Natural killer cell (primary cell): ENCODE measurements around the gene HM13. TPM values are rescaled to one million over a fixed set of nuclear protein-coding genes. Genes with fewer than 3 reads are reported as not detected.

Experiments
- ATAC-seq, 3 donors: fragments of 150-1000 bp in 2 of 3; fragments of 200-7000 bp in 1 of 3; cut with Tn5 transposase; 1 replicate in 1 of 3; 2 replicates in 2 of 3; pipeline ENCODE4 v1.10.0; 2021; ENCODE audit warnings: mild to moderate bottlenecking in 2 of 3, moderate library complexity in 2 of 3
- DNase-seq, 2 donors: peaks; one replicate each; pipeline versions ENCODE4 v3.0.0 to v3.0.0-alpha.2; 2013 to 2021; ENCODE audit warnings: mixed read lengths in 1 of 2
- H3K27ac ChIP-seq: one replicate; pipeline ENCODE4 v1.5.1; 2013; ENCODE audit warnings: mild to moderate bottlenecking, low read length
- H3K27me3 ChIP-seq: one replicate; pipeline ENCODE4 v1.6.1; 2013; ENCODE audit warnings: low read length; ENCODE audit not compliant: control insufficient read depth, insufficient read depth
- H3K36me3 ChIP-seq: one replicate; pipeline ENCODE4 v1.6.1; 2013; ENCODE audit warnings: low read length; ENCODE audit not compliant: control insufficient read depth, insufficient read depth
- H3K4me1 ChIP-seq: one replicate; pipeline ENCODE4 v1.6.1; 2013; ENCODE audit warnings: low read length; ENCODE audit not compliant: control insufficient read depth, insufficient read depth
- H3K4me3 ChIP-seq: one replicate; pipeline ENCODE4 v1.5.1; 2013; ENCODE audit warnings: low read length
- H3K9me3 ChIP-seq: one replicate; pipeline ENCODE4 v1.6.1; 2013; ENCODE audit warnings: low read length; ENCODE audit not compliant: control insufficient read depth, insufficient read depth
- H3K27ac Mint-ChIP-seq, 2 donors: one replicate each; pipeline ENCODE4 v1.8.0; 2022; ENCODE audit warnings: mild to moderate bottlenecking in 2 of 2, mixed read lengths in 2 of 2, moderate library complexity in 1 of 2
- H3K27me3 Mint-ChIP-seq, 2 donors: one replicate each; pipeline ENCODE4 v1.8.0; 2022; ENCODE audit warnings: low read depth in 2 of 2, mixed read lengths in 2 of 2
- H3K36me3 Mint-ChIP-seq: one replicate; pipeline ENCODE4 v1.8.0; 2022; ENCODE audit warnings: mixed read lengths
- H3K4me1 Mint-ChIP-seq, 2 donors: one replicate each; pipeline ENCODE4 v1.8.0; 2022; ENCODE audit warnings: mixed read lengths in 2 of 2
- H3K4me3 Mint-ChIP-seq: one replicate; pipeline ENCODE4 v1.8.0; 2022; ENCODE audit warnings: mild to moderate bottlenecking, moderate library complexity, mixed read lengths
- H3K9me3 Mint-ChIP-seq, 2 donors: one replicate each; pipeline ENCODE4 v1.8.0; 2022; ENCODE audit warnings: mixed read lengths in 2 of 2
- CTCF ChIP-seq: fragments of 200-600 bp; IDR thresholded peaks from one replicate; pipeline ENCODE4 v1.8.0; 2022; ENCODE audit warnings: antibody characterized with exemption
- WGBS: methylation state at CpG from one replicate; pipeline ENCODE4 v1.1.7; 2013; ENCODE audit warnings: missing lambda C conversion rate; ENCODE audit not compliant: insufficient coverage; 5-methylcytosine and 5-hydroxymethylcytosine counted together
- intact Hi-C: fragments of 100-400 bp; cut with micrococcal nuclease; formaldehyde crosslinking; loops from one replicate; pipeline ENCODE4 v1.14.2; 2022
- total RNA-seq, 4 donors: library from RNA; stranded (reverse); fragments of 120-200 nt in 1 of 4; gene quantifications; one replicate each; pipeline versions ENCODE4 v1.2.3 to v1.2.4, GENCODE V29; 2013 to 2022

HM13 gene
- total RNA-seq, 3 donors from 2014 or later (not counting 1 experiment from before 2014, with no cell fraction given), result 97.5 to 135 (median 104) TPM

DNA sequence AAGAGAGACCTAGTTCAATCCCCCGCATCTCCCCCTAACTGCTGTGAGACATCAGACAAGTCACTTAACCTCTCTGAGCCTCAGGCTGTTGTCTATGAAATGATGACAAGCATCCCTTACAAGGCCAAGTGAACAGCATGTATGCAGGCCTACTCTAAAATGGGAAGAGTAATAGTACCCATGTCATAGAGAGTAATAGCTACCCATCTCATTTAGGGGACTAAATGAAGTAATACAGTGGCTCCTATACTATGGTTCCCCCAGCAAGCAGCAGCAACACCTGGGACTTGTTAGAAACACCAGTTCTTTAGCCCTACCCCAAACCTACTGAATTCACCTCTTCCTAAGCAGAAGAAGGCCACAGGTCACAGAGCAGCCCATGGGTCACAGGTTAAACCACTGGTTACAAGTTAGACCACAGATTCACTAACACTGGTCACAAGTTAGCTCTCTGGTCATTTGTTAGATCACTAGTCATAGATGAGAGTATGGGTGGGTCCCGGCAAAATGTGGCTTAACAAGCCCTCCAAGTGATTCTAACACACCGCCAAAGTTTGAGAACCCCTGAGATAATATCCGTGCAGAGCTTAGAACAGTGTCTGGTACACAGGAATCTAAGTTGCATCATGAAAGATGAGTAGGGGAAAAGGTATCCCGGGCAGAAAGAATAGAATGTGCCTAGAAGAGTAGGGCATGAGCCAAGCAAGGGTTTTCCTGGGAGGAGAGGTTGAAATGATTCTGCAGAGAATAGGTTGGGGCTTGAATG, 40.7 kb upstream of the HM13 start:
- Histone ChIP-seq H3K9me3 (no peaks in the 10 kb centered on the region), H3K27me3 (peaks cover 10% of the 10 kb centered on the region), H3K27ac (no peak overlapping the region), H3K36me3 (no peaks in the 10 kb centered on the region), H3K4me3 (no peak overlapping the region), H3K4me1 (peaks cover 7% of the 10 kb centered on the region)
- ATAC-seq (peak in 1 of 3 donors; percentile 24), DNase-seq (no peak)
- H3K27ac Mint-ChIP-seq, result no peak overlapping the region
- peaks cover 6 to 9% of the 10 kb centered on the region in 2 donors for H3K4me1 Mint-ChIP-seq
- H3K27me3 Mint-ChIP-seq, result peaks cover 29 to 37% of the 10 kb centered on the region in 2 donors
- H3K9me3 Mint-ChIP-seq, result no peaks in the 10 kb centered on the region
- no peak overlapping the region for H3K4me3 Mint-ChIP-seq
- intact Hi-C loops, result no loop called here
- WGBS, result 91% methylated on average over 5 of the region's 5 CpGs
- H3K36me3 Mint-ChIP-seq, result no peaks in the 10 kb centered on the region
- no peak for TF ChIP-seq CTCF

- WGBS, result 50% methylated on average over 2 of the region's 2 CpGs
- peaks cover 29 to 37% of the 10 kb centered on the region in 2 donors for H3K27me3 Mint-ChIP-seq
These were observed 40.2 kb upstream of the HM13 start for GRCh38 chr20:31474097-31474436.

DNA sequence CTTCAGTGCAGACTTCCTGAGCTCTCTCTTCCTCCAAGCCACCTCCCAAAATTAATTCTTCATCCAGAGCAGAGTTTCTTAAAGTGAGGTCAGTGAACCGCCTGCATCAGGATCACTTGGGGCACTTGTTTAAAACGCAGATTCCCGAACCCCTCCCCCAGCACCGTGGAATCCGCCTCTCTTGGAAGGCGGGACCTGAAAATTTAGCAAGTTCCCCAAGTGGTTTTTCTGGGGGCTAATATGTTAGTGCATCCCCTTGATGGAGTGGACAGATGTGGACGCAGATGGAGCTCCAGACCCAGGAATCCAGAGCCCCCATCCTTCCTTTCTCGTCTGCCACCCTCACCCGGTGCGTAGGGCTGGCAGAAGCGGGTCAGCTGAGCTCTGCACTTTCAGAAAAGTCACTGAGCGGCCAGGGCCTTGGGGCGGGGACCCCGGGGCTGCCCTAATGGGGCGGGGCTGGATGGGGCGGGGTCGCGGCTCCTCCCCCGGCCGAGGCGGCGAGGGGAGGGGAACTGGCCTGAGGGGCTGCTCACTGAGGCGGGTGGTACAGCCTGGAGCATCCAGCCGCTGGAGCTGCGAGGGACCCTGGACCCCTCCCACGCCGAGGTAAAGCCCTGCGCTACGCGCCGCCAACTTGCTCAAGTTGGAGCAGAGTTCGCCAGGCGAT, 39.3 kb upstream of the HM13 start, which contains the start of the genes DEFB124 and REM1:
TSS of gene DEFB124 (minus strand) at position 370 of the 670 bp plus-strand sequence. CDS start 2,114 bp downstream, outside the sequence.
TSS of gene REM1 (plus strand) at position 531 of the 670 bp plus-strand sequence. CDS start 1,158 bp downstream, outside the sequence.
- peaks cover 29 to 37% of the 10 kb centered on the region in 2 donors for H3K27me3 Mint-ChIP-seq
- no peaks in the 10 kb centered on the region for H3K36me3 Mint-ChIP-seq
- TF ChIP-seq CTCF, result no peak
- H3K27ac ChIP-seq, result no peak within 1 kb of the TSS
- H3K36me3 ChIP-seq, result no peaks in the 10 kb centered on the region
- DNase-seq, result no peak
- H3K4me1 ChIP-seq, result peaks cover 7% of the 10 kb centered on the region
- intact Hi-C loops, result no loop called here
- H3K27me3 ChIP-seq, result peaks cover 10% of the 10 kb centered on the region
- H3K4me3 ChIP-seq, result no peak within 1 kb of the TSS
- ATAC-seq, result no peak
- no peaks in the 10 kb centered on the region for H3K9me3 Mint-ChIP-seq
- H3K4me3 Mint-ChIP-seq, result no peak within 1 kb of the TSS
- H3K4me1 Mint-ChIP-seq, result peaks cover 6 to 9% of the 10 kb centered on the region in 2 donors
- 7% methylated on average over 33 of the region's 33 CpGs for WGBS
- no peaks in the 10 kb centered on the region for H3K9me3 ChIP-seq
- no peak within 1 kb of the TSS for H3K27ac Mint-ChIP-seq

More at GRCh38 chr20:31474097-31474436, 40.2 kb upstream of the HM13 start:
- intact Hi-C loops, result no loop called here
- no peak overlapping the region for H3K27ac Mint-ChIP-seq
- TF ChIP-seq CTCF, result no peak
- peaks cover 7% of the 10 kb centered on the region for H3K4me1 ChIP-seq
- DNase-seq, result no peak
- no peak for ATAC-seq
- H3K9me3 Mint-ChIP-seq, result no peaks in the 10 kb centered on the region
- no peaks in the 10 kb centered on the region for H3K36me3 ChIP-seq
- H3K36me3 Mint-ChIP-seq, result no peaks in the 10 kb centered on the region
- no peak overlapping the region for H3K4me3 Mint-ChIP-seq
- no peaks in the 10 kb centered on the region for H3K9me3 ChIP-seq
- no peak overlapping the region for H3K4me3 ChIP-seq
- peaks cover 6 to 9% of the 10 kb centered on the region in 2 donors for H3K4me1 Mint-ChIP-seq
- H3K27me3 ChIP-seq, result peaks cover 10% of the 10 kb centered on the region
- no peak overlapping the region for H3K27ac ChIP-seq
